ENCODE measurements around the gene RDH13. TPM values are rescaled to one million over a fixed set of nuclear protein-coding genes. Genes with fewer than 3 reads are reported as not detected.

RDH13 gene
- total and polyA plus RNA-seq, 2 experiments from 2014 or later: 28.0 to 36.5 TPM

GRCh38 chr19:55013596-55013995, 49.4 kb downstream of the RDH13 start:
- DNase-seq (ENCODE audit: low spot score): no peak
- H3K9me3 Mint-ChIP-seq: peaks cover 33% of the 10 kb centered on the region
- no peak overlapping the region for H3K27ac Mint-ChIP-seq
- Histone ChIP-seq H2AFZ (no peak overlapping the region), H3K4me2 (no peak overlapping the region; the same call in 1 of the 2 replicates), H3K36me3 (ENCODE audit: insufficient read depth) (peaks cover 13% of the 10 kb centered on the region; the same call in 1 of the 2 replicates), H3K27me3 (ENCODE audit: insufficient read depth) (no peaks in the 10 kb centered on the region), H4K20me1 (replicated peaks; ENCODE audit: insufficient read depth) (peaks cover 5% of the 10 kb centered on the region), H3K4me3 (no peak overlapping the region), H3K27ac (ENCODE audit: low read depth) (0 out of 2 replicates have a peak overlapping the region, but pooled peaks have one; percentile 26), H3K79me2 (replicated peaks; ENCODE audit: insufficient read depth) (peaks cover 96% of the 10 kb centered on the region), H3K4me1 (ENCODE audit: insufficient read depth) (peaks cover 36% of the 10 kb centered on the region), H3K9me2 (ENCODE audit: insufficient read depth) (no peaks in the 10 kb centered on the region), H3F3A (replicated peaks; ENCODE audit: low read depth) (no peaks in the 10 kb centered on the region)
- no peak overlapping the region for H3K4me3 Mint-ChIP-seq
- H3K27me3 Mint-ChIP-seq (ENCODE audit: insufficient read depth, low read depth, poor library complexity): peaks cover 12% of the 10 kb centered on the region
- peaks cover 29% of the 10 kb centered on the region for H3K4me1 Mint-ChIP-seq
- peaks cover 14% of the 10 kb centered on the region; the same call in 2 of the 3 replicates for H3K36me3 Mint-ChIP-seq (ENCODE audit: low read depth)
- TF ChIP-seq CREB1 (CRISPR knock-in tag; IDR thresholded peaks at IDR 0.05; ENCODE audit: low read depth) (no peak), NANOG (IDR thresholded peaks at IDR 0.05; ENCODE audit: borderline replicate concordance) (no peak), POLR2AphosphoS5 (IDR thresholded peaks at IDR 0.05; ENCODE audit: low read depth) (no peak), REST (IDR thresholded peaks at IDR 0.05; ENCODE audit: unreplicated experiment) (no peak), ETS1 (IDR thresholded peaks at IDR 0.05) (no peak), EZH2phosphoT487 (IDR thresholded peaks at IDR 0.05; ENCODE audit: unreplicated experiment) (no peak), ZNF114 (CRISPR knock-in tag; IDR thresholded peaks at IDR 0.05) (no peak), JUNB (IDR thresholded peaks at IDR 0.05; ENCODE audit: unreplicated experiment) (no peak), EZH2 (IDR thresholded peaks at IDR 0.05; ENCODE audit: low read depth, unreplicated experiment) (no peak), ZNF331 (CRISPR knock-in tag; IDR thresholded peaks at IDR 0.05; ENCODE audit: low read depth) (no peak), STAT1 (IDR thresholded peaks at IDR 0.05; ENCODE audit: unreplicated experiment) (no peak)
- TF ChIP-seq, protein P1, sequence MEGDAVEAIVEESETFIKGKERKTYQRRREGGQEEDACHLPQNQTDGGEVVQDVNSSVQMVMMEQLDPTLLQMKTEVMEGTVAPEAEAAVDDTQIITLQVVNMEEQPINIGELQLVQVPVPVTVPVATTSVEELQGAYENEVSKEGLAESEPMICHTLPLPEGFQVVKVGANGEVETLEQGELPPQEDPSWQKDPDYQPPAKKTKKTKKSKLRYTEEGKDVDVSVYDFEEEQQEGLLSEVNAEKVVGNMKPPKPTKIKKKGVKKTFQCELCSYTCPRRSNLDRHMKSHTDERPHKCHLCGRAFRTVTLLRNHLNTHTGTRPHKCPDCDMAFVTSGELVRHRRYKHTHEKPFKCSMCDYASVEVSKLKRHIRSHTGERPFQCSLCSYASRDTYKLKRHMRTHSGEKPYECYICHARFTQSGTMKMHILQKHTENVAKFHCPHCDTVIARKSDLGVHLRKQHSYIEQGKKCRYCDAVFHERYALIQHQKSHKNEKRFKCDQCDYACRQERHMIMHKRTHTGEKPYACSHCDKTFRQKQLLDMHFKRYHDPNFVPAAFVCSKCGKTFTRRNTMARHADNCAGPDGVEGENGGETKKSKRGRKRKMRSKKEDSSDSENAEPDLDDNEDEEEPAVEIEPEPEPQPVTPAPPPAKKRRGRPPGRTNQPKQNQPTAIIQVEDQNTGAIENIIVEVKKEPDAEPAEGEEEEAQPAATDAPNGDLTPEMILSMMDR (conservative IDR thresholded peaks at IDR 0.05; ENCODE audit: low read depth in 2 of 2): no peak
- TF ChIP-seq, protein P2, sequence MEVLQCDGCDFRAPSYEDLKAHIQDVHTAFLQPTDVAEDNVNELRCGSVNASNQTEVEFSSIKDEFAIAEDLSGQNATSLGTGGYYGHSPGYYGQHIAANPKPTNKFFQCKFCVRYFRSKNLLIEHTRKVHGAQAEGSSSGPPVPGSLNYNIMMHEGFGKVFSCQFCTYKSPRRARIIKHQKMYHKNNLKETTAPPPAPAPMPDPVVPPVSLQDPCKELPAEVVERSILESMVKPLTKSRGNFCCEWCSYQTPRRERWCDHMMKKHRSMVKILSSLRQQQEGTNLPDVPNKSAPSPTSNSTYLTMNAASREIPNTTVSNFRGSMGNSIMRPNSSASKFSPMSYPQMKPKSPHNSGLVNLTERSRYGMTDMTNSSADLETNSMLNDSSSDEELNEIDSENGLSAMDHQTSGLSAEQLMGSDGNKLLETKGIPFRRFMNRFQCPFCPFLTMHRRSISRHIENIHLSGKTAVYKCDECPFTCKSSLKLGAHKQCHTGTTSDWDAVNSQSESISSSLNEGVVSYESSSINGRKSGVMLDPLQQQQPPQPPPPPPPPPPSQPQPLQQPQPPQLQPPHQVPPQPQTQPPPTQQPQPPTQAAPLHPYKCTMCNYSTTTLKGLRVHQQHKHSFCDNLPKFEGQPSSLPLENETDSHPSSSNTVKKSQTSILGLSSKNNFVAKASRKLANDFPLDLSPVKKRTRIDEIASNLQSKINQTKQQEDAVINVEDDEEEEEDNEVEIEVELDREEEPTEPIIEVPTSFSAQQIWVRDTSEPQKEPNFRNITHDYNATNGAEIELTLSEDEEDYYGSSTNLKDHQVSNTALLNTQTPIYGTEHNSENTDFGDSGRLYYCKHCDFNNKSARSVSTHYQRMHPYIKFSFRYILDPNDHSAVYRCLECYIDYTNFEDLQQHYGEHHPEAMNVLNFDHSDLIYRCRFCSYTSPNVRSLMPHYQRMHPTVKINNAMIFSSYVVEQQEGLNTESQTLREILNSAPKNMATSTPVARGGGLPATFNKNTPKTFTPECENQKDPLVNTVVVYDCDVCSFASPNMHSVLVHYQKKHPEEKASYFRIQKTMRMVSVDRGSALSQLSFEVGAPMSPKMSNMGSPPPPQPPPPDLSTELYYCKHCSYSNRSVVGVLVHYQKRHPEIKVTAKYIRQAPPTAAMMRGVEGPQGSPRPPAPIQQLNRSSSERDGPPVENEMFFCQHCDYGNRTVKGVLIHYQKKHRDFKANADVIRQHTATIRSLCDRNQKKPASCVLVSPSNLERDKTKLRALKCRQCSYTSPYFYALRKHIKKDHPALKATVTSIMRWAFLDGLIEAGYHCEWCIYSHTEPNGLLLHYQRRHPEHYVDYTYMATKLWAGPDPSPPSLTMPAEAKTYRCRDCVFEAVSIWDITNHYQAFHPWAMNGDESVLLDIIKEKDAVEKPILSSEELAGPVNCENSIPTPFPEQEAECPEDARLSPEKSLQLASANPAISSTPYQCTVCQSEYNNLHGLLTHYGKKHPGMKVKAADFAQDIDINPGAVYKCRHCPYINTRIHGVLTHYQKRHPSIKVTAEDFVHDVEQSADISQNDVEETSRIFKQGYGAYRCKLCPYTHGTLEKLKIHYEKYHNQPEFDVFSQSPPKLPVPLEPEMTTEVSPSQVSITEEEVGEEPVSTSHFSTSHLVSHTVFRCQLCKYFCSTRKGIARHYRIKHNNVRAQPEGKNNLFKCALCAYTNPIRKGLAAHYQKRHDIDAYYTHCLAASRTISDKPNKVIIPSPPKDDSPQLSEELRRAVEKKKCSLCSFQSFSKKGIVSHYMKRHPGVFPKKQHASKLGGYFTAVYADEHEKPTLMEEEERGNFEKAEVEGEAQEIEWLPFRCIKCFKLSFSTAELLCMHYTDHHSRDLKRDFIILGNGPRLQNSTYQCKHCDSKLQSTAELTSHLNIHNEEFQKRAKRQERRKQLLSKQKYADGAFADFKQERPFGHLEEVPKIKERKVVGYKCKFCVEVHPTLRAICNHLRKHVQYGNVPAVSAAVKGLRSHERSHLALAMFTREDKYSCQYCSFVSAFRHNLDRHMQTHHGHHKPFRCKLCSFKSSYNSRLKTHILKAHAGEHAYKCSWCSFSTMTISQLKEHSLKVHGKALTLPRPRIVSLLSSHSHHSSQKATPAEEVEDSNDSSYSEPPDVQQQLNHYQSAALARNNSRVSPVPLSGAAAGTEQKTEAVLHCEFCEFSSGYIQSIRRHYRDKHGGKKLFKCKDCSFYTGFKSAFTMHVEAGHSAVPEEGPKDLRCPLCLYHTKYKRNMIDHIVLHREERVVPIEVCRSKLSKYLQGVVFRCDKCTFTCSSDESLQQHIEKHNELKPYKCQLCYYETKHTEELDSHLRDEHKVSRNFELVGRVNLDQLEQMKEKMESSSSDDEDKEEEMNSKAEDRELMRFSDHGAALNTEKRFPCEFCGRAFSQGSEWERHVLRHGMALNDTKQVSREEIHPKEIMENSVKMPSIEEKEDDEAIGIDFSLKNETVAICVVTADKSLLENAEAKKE (CRISPR knock-in tag; IDR thresholded peaks at IDR 0.05): no peak
- no peak for ATAC-seq
